CD8-positive, alpha-beta memory T cell (primary cell): ENCODE data around the gene BMPR1B. TPM values are rescaled to one million over a fixed set of nuclear protein-coding genes. Genes with fewer than 3 reads are reported as not detected.

Experiments used
- CTCF ChIA-PET: fragments of 350-600 bp; sonication (Branson Sonifier 250); formaldehyde crosslinking; loops from one replicate; lab custom pipeline; 2021; ENCODE audit warnings: antibody characterized with exemption; lab: Charles Lee
- POLR2A ChIA-PET: fragments of 350-600 bp; sonication (Branson Sonifier 250); formaldehyde crosslinking; loops from one replicate; lab custom pipeline; 2021; ENCODE audit warnings: antibody characterized with exemption; lab: Charles Lee
- DNase-seq, 5 donors: peaks; one replicate each; pipeline versions ENCODE4 v3.0.0 to v3.0.0-alpha.2; 2020 to 2022; ENCODE audit warnings: mixed read lengths in 1 of 5
- H3K27ac ChIP-seq: one replicate; pipeline ENCODE4 v1.7.0; 2013; ENCODE audit warnings: low read depth, mild to moderate bottlenecking, low read length, moderate library complexity
- H3K27me3 ChIP-seq: 2 replicates; pipeline ENCODE4 v1.7.0; 2013; ENCODE audit warnings: low read length, mild to moderate bottlenecking; ENCODE audit not compliant: insufficient read depth, poor library complexity, severe bottlenecking
- H3K36me3 ChIP-seq: 2 replicates; pipeline ENCODE4 v1.7.0; 2013; ENCODE audit warnings: mild to moderate bottlenecking, low read length, moderate library complexity; ENCODE audit not compliant: insufficient read depth
- H3K4me1 ChIP-seq: 2 replicates; pipeline ENCODE4 v1.7.0; 2013; ENCODE audit warnings: mild to moderate bottlenecking, low read length, moderate library complexity; ENCODE audit not compliant: insufficient read depth
- H3K4me3 ChIP-seq: 2 replicates; pipeline ENCODE4 v1.7.0; 2013; ENCODE audit warnings: mild to moderate bottlenecking, low read length
- H3K9me3 ChIP-seq: 2 replicates; pipeline ENCODE4 v1.7.0; 2013; ENCODE audit warnings: mild to moderate bottlenecking, low read length
- H3K27ac Mint-ChIP-seq, 8 donors: one replicate each; pipeline ENCODE4 v1.8.0; 2020 to 2021; ENCODE audit warnings: mixed read lengths in 8 of 8, mild to moderate bottlenecking in 6 of 8, inconsistent platforms in 3 of 8, moderate library complexity in 3 of 8
- H3K27me3 Mint-ChIP-seq, 2 donors: one replicate each; pipeline ENCODE4 v1.8.0; 2020 to 2021; ENCODE audit warnings: mixed read lengths in 2 of 2, mild to moderate bottlenecking in 1 of 2, moderate library complexity in 1 of 2
- H3K36me3 Mint-ChIP-seq, 3 donors: one replicate each; pipeline ENCODE4 v1.8.0; 2020 to 2021; ENCODE audit warnings: mixed read lengths in 3 of 3, inconsistent platforms in 1 of 3, mild to moderate bottlenecking in 1 of 3
- H3K4me1 Mint-ChIP-seq, 3 donors: one replicate each; pipeline ENCODE4 v1.8.0; 2020 to 2021; ENCODE audit warnings: mixed read lengths in 3 of 3, inconsistent platforms in 1 of 3, mild to moderate bottlenecking in 1 of 3
- H3K4me3 Mint-ChIP-seq, 7 donors: one replicate each; pipeline ENCODE4 v1.8.0; 2020 to 2021; ENCODE audit warnings: mixed read lengths in 7 of 7, mild to moderate bottlenecking in 6 of 7, moderate library complexity in 4 of 7, inconsistent platforms in 2 of 7
- H3K9me3 Mint-ChIP-seq, 5 donors: one replicate each; pipeline ENCODE4 v1.8.0; 2020 to 2022; ENCODE audit warnings: mixed read lengths in 5 of 5, mild to moderate bottlenecking in 3 of 5, moderate library complexity in 2 of 5, inconsistent platforms in 1 of 5
- polyA plus RNA-seq: library from polyadenylated mRNA; unstranded; fragments of 300-500 nt; fragmentation: Illumina TruSeq; gene quantifications from one replicate; pipeline ENCODE4 v1.2.3, GENCODE V29; 2021
- total RNA-seq, 2 experiments: library from RNA; stranded (reverse); gene quantifications; one replicate each; pipeline ENCODE4 v1.2.3, GENCODE V29; 2021

The BMPR1B gene
- total and polyA plus RNA-seq, 3 experiments from 2014 or later, result 0.14 TPM; not detected in 2

GRCh38 chr4:94724016-94724790 is 33.6 kb upstream of the BMPR1B start:
- Histone ChIP-seq H3K36me3 (no peaks in the 10 kb centered on the region), H3K9me3 (no peaks in the 10 kb centered on the region), H3K27me3 (no peaks in the 10 kb centered on the region), H3K27ac (no peak overlapping the region), H3K4me1 (no peaks in the 10 kb centered on the region), H3K4me3 (no peak overlapping the region)
- peaks cover 0 to 3% (median 0%) of the 10 kb centered on the region in 5 donors for H3K9me3 Mint-ChIP-seq
- no peak overlapping the region for H3K27ac Mint-ChIP-seq
- ChIA-PET POLR2A (no interaction called here), CTCF (no interaction called here)
- H3K36me3 Mint-ChIP-seq, result no peaks in the 10 kb centered on the region
- H3K27me3 Mint-ChIP-seq, result peaks cover 0 to 6% of the 10 kb centered on the region in 2 donors
- no peak overlapping the region for H3K4me3 Mint-ChIP-seq
- no peaks in the 10 kb centered on the region for H3K4me1 Mint-ChIP-seq
- no peak for DNase-seq

GRCh38 chr4:94726524-94727123 is 31.1 kb upstream of the BMPR1B start:
- Mint-ChIP-seq H3K9me3 (no peaks in the 10 kb centered on the region), H3K4me3 (no peak overlapping the region), H3K27me3 (peaks cover 0 to 3% of the 10 kb centered on the region in 2 donors), H3K4me1 (no peaks in the 10 kb centered on the region), H3K27ac (no peak overlapping the region), H3K36me3 (no peaks in the 10 kb centered on the region)
- Histone ChIP-seq H3K27ac (no peak overlapping the region), H3K27me3 (no peaks in the 10 kb centered on the region), H3K9me3 (no peaks in the 10 kb centered on the region), H3K4me3 (no peak overlapping the region), H3K36me3 (no peaks in the 10 kb centered on the region), H3K4me1 (no peaks in the 10 kb centered on the region)
- ChIA-PET CTCF (no interaction called here), POLR2A (no interaction called here)
- no peak for DNase-seq

GRCh38 chr4:94728056-94728766 is 29.5 kb upstream of the BMPR1B start:
- H3K27me3 Mint-ChIP-seq, result peaks cover 0 to 3% of the 10 kb centered on the region in 2 donors
- no peak overlapping the region for H3K27ac ChIP-seq
- H3K27me3 ChIP-seq, result no peaks in the 10 kb centered on the region
- no peaks in the 10 kb centered on the region for H3K9me3 Mint-ChIP-seq
- CTCF ChIA-PET, result no interaction called here
- H3K4me3 Mint-ChIP-seq, result no peak overlapping the region
- no peaks in the 10 kb centered on the region for H3K36me3 Mint-ChIP-seq
- H3K4me1 Mint-ChIP-seq, result no peaks in the 10 kb centered on the region
- no peaks in the 10 kb centered on the region for H3K9me3 ChIP-seq
- no peak overlapping the region for H3K4me3 ChIP-seq
- POLR2A ChIA-PET, result no interaction called here
- DNase-seq, result no peak
- H3K4me1 ChIP-seq, result no peaks in the 10 kb centered on the region
- no peak overlapping the region for H3K27ac Mint-ChIP-seq
- H3K36me3 ChIP-seq, result no peaks in the 10 kb centered on the region

- Mint-ChIP-seq H3K27ac (no peak overlapping the region), H3K27me3 (peaks cover 0 to 3% of the 10 kb centered on the region in 2 donors), H3K4me1 (no peaks in the 10 kb centered on the region), H3K9me3 (no peaks in the 10 kb centered on the region), H3K36me3 (no peaks in the 10 kb centered on the region), H3K4me3 (no peak overlapping the region)
- H3K36me3 ChIP-seq, result no peaks in the 10 kb centered on the region
- no peaks in the 10 kb centered on the region for H3K4me1 ChIP-seq
- H3K27ac ChIP-seq, result no peak overlapping the region
- ChIA-PET CTCF (no interaction called here), POLR2A (no interaction called here)
- no peak overlapping the region for H3K4me3 ChIP-seq
- no peaks in the 10 kb centered on the region for H3K27me3 ChIP-seq
- H3K9me3 ChIP-seq, result no peaks in the 10 kb centered on the region
- no peak for DNase-seq
Observed at GRCh38 chr4:94732358-94732698, 25.4 kb upstream of the BMPR1B start.

GRCh38 chr4:94739741-94740140 is 18.0 kb upstream of the BMPR1B start:
- no peaks in the 10 kb centered on the region for H3K36me3 Mint-ChIP-seq
- no peak overlapping the region for H3K27ac Mint-ChIP-seq
- no peaks in the 10 kb centered on the region for H3K36me3 ChIP-seq
- no peak overlapping the region for H3K27ac ChIP-seq
- H3K27me3 ChIP-seq, result no peaks in the 10 kb centered on the region
- H3K4me1 Mint-ChIP-seq, result no peaks in the 10 kb centered on the region
- H3K4me1 ChIP-seq, result no peaks in the 10 kb centered on the region
- H3K9me3 Mint-ChIP-seq, result peaks cover 0 to 10% (median 3%) of the 10 kb centered on the region in 5 donors
- H3K4me3 Mint-ChIP-seq, result no peak overlapping the region
- ChIA-PET CTCF (no interaction called here), POLR2A (no interaction called here)
- H3K27me3 Mint-ChIP-seq, result peaks cover 0 to 15% of the 10 kb centered on the region in 2 donors
- DNase-seq, result no peak
- no peaks in the 10 kb centered on the region for H3K9me3 ChIP-seq
- no peak overlapping the region for H3K4me3 ChIP-seq

GRCh38 chr4:94741304-94741703 is 16.5 kb upstream of the BMPR1B start:
- peaks cover 0 to 10% (median 3%) of the 10 kb centered on the region in 5 donors for H3K9me3 Mint-ChIP-seq
- Histone ChIP-seq H3K27me3 (no peaks in the 10 kb centered on the region), H3K4me3 (no peak overlapping the region), H3K36me3 (no peaks in the 10 kb centered on the region), H3K27ac (no peak overlapping the region), H3K4me1 (no peaks in the 10 kb centered on the region), H3K9me3 (no peaks in the 10 kb centered on the region)
- no peak for DNase-seq
- CTCF ChIA-PET, result no interaction called here
- no peaks in the 10 kb centered on the region for H3K4me1 Mint-ChIP-seq
- no peak overlapping the region for H3K27ac Mint-ChIP-seq
- H3K36me3 Mint-ChIP-seq, result no peaks in the 10 kb centered on the region
- peaks cover 3 to 15% of the 10 kb centered on the region in 2 donors for H3K27me3 Mint-ChIP-seq
- H3K4me3 Mint-ChIP-seq, result no peak overlapping the region
- POLR2A ChIA-PET, result no interaction called here

GRCh38 chr4:94743838-94744237 is 13.9 kb upstream of the BMPR1B start:
- H3K27me3 ChIP-seq, result no peaks in the 10 kb centered on the region
- no peaks in the 10 kb centered on the region for H3K36me3 ChIP-seq
- H3K4me1 ChIP-seq, result no peaks in the 10 kb centered on the region
- POLR2A ChIA-PET, result no interaction called here
- CTCF ChIA-PET, result no interaction called here
- H3K4me3 ChIP-seq, result no peak overlapping the region
- no peak overlapping the region for H3K27ac Mint-ChIP-seq
- H3K4me1 Mint-ChIP-seq, result no peaks in the 10 kb centered on the region
- no peak overlapping the region for H3K27ac ChIP-seq
- no peak overlapping the region for H3K4me3 Mint-ChIP-seq
- no peaks in the 10 kb centered on the region for H3K36me3 Mint-ChIP-seq
- H3K9me3 ChIP-seq, result no peaks in the 10 kb centered on the region
- H3K9me3 Mint-ChIP-seq, result peaks cover 0 to 10% (median 3%) of the 10 kb centered on the region in 5 donors
- H3K27me3 Mint-ChIP-seq, result peaks cover 3 to 15% of the 10 kb centered on the region in 2 donors
- DNase-seq, result no peak

GRCh38 chr4:94744850-94745249 is 12.9 kb upstream of the BMPR1B start:
- CTCF ChIA-PET, result no interaction called here
- H3K9me3 Mint-ChIP-seq, result peaks cover 0 to 10% (median 3%) of the 10 kb centered on the region in 5 donors
- H3K36me3 ChIP-seq, result no peaks in the 10 kb centered on the region

More at GRCh38 chr4:94744850-94745249, 12.9 kb upstream of the BMPR1B start:
- Histone ChIP-seq H3K27ac (no peak overlapping the region), H3K9me3 (no peaks in the 10 kb centered on the region), H3K4me1 (no peaks in the 10 kb centered on the region), H3K4me3 (no peak overlapping the region), H3K27me3 (no peaks in the 10 kb centered on the region)
- Mint-ChIP-seq H3K27me3 (peaks cover 3 to 15% of the 10 kb centered on the region in 2 donors), H3K4me3 (no peak overlapping the region), H3K27ac (no peak overlapping the region), H3K4me1 (no peaks in the 10 kb centered on the region), H3K36me3 (no peaks in the 10 kb centered on the region)
- no peak for DNase-seq
- POLR2A ChIA-PET, result no interaction called here
